Inflammatory macrophage treated with lipopolysaccharide for 1 hour (primary cell): Measurements from ENCODE around the gene MTHFD2L.
"Not testable (repeated sequence)": the region's sequence is repeated elsewhere in the genome, so short reads cannot be mapped to it uniquely, and the experiment has no call there.

Experiments used
- DNase-seq, 2 donors: peaks; one replicate each; pipeline ENCODE4 v3.0.0-alpha.2; 2020 to 2022

MTHFD2L gene

DNA sequence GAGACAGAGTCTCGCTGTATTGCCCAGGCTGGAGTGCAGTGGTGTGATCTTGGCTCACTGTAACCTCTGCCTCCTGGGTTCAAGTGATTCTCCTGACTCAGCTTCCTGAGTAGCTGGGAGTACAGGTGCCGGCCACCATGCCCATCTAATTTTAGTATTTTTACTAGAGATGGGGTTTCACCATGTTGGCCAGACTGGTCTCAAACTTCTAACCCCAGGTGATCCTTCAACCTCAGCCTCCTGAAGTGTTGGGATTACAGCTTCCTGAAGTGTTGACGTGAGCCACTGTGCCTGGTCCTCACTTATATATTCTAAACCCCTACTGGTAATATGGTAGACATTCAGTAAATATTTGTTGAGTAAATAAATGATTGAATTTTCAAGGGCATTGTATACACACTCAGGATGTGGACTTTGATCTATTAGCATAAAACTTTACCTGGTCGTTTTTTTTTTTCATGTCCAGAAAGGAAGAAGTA lies 33.0 kb downstream of the MTHFD2L start:
- DNase-seq: no peak

DNA sequence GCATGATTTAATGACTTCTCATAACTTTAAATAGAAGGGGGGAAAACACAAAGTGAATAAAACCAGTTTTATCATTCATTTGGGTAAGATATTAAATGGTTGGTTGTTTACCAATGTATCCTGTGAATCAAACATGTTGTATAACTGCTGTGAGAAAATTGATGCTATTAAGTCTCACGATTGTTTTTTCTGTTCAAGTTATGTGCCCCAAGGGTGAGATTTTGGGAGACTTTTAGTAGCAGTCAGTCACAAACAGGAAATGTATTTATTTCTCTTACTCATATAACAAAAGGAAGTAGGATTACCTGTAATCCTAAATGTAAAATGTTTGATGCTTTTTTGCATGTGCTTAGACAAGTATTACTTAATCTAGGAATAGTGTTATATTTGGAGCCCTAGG lies 39.2 kb downstream of the MTHFD2L start:
- DNase-seq: no peak

DNA sequence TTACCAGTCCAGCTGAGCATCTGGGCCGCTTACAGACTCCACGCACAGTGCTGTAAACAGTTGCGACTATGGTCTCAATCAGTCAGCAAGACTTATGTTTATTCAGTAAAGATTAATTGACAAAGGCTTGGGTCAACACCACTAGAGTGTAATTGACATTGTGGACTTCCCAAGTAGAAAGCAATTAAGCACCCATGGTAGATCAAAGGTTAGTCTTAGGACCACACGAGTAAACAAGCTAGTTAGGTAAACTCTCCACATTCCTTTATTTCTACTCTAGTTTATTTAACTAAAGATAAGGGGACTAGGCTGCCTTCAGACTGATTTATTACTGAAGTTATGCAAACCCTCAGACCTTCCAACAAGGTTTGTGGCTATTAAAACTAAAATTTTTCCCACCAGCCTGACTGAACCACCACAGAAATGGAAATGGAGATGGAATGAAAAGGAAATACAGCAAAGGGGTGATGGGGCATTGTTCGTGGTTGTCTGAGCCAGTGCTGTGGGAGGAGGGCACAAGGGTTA lies 44.2 kb downstream of the MTHFD2L start:
- no peak for DNase-seq

DNA sequence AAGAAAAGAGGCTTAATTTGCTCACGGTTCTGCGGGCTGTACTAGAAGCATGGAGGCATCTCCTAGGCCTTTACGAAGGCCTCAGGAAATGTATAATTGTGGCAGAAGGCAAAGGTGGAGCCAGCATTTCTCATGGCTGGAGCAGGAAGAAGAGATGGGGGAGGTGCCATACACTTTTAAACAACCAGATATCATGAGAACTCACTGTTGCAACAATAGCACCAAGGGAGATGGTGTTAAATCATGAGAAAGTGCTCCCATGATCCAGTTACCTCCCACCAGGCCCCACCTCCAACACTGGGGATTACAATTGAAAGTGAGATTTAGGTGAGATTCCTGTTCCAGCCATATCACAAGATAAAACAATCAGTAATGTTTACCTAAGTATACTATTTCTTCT lies 45.5 kb downstream of the MTHFD2L start:
- DNase-seq: no peak

DNA sequence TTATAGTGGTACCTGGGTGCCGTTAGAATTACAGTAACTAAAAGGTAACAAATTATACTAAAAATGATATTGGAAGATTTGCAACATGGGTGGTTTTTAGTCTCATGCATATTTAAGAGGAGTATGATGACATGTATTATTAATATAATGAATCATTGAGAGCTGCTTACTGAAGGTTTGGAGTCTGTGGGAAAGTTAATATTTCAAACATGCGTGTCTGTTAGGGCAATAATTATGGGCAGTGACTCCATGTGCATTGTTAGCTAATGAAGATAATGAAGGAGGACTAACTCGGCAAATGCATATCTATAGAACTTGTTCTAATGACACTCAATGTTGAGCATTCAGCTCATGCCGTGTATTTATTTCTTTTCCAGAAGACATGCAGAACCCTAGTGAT lies 47.1 kb downstream of the MTHFD2L start:
- no peak for DNase-seq

DNA sequence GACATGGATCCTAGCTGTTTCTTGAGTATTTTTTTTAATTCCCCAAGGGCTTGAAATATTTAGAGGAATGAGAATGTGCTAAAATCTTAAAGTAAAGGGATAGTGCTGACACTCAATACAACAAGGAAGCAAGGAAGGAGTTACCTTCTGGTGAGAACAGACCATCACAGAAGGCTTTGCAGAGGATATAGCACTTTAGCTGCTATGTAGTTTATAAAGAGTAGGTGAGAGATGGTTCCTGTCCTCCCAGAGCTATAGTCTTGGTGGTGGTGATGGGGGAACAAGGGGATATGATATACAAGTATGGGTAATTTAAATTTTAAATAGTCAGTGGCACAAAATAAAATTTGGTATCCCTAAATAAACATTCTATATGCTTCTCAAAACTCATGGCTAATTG lies 47.6 kb downstream of the MTHFD2L start:
- DNase-seq: no peak

DNA sequence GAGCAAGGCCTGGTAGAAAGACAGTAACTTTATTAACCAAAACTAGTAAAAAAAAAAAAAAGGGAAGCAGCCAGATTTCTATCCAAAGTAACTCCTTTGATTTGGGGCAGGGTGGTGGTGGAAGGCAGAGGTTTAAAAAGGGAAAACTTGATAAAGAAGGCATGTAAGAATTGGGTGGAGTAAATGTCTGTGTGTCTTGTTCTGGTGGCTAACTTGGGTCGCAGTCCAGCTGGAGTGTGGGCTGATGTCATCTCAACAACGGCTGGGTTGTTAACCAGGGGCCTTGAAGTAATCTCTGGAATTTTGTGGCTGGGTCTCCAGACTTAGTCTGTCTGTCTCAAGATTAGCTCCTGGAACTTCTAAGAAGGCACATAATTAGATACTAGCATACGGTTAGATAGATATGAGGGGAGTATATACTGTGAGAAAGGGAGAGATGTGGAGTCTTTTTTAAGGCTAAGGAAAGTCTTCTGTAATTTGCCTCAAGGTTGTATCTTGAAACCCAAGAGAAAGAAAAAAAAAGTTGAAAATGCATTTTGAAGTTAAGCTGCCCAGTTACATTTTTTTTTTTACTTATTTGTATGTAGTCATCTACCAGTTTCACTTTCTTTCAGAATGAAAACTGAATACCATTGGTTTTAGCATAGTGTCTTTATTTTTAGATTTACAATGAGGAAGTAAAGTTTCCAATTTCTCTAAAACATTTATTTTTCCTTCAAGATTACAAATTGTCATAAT lies 48.3 kb downstream of the MTHFD2L start:
- DNase-seq: peak; percentile 53 to 57

DNA sequence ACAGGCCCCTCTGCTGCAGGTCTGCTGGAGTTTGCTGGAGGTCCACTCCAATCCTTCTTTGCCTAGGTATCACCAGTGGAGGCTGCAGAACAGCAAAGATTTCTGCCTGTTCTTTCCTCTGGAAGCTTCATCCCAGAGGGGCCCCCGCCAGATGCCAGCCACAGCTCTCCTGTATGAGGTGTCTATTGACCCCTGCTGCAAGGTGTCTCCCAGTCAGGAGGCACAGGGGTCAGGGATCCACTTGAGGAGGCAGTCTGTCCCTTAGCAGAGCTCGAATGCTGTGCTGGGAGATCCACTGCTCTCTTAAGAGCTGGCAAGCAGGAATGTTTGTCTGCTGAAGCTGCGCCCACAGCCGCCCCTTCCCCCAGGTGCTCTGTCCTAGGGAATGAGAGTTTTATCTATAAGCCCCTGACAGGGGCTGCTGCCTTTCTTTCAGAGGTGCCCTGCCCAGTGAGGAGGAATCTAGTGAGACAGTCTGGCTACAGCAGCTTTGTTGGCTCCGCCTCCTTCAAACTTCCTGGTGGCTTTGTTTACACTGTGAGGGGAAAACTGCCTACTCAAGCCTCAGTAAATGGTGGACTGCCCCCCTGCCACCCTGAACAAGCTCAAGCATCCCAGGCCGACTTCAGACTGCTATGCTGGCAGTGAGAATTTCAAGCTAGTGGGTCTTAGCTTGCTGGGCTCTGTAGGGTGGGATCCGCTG lies 56.7 kb downstream of the MTHFD2L start:
- not testable (repeated sequence) for DNase-seq

DNA sequence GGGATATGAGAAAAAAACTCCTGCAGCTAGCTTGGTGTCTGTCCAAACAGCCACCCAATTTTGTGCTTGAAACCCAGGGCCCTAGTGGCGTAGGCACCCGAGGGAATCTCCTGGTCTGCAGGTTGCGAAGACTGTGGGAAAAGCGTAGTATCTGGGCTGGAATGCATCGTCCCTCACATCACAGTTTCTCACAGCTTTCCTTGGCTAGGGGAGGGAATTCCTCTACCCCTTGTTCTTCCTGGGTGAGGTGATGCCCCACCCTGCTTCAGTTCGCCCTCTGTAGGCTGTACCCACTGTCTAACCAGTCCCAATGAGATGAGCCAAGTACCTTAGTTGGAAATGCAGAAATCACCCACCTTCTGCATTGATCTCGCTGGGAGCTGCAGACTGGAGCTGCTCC lies 57.3 kb downstream of the MTHFD2L start:
- not testable (repeated sequence) for DNase-seq

DNA sequence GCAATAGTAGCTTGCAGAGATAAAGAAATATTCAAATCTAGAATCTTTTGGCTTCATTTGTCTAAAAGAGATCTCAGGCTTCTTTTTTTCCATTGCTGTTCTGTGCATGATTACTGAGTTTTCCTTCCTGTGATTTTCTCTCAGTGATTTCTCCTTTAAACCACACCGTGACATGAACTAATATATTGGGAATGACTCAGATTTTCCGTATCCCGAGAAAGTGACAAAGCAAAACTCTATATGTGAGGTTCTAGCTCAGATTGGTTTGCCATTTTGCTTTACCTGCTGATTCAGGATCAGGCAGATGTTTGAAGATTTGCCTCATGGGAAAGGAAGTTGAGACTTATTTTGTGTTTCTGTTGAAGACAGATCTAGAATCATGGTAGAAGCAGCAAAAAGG lies 59.4 kb downstream of the MTHFD2L start:
- no peak for DNase-seq

DNA sequence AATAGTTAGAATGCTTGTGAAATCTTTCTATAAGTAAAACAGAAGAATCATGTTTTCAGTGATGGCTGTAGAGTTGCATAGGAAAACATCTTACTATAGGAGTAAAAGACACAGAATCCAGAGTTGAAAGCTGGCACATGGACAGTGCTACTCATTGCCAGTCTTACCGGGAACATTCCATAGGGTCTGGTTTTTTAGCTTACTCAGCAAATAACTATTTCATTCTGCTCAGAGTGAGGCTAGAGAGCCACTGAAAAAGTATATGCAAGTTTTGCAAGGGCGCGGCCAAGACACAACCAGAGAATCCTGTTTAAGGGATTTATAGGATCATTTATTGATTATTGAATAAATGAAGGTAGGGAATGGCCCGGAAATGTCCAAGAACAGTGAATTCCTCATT lies 60.3 kb downstream of the MTHFD2L start:
- DNase-seq: no peak

DNA sequence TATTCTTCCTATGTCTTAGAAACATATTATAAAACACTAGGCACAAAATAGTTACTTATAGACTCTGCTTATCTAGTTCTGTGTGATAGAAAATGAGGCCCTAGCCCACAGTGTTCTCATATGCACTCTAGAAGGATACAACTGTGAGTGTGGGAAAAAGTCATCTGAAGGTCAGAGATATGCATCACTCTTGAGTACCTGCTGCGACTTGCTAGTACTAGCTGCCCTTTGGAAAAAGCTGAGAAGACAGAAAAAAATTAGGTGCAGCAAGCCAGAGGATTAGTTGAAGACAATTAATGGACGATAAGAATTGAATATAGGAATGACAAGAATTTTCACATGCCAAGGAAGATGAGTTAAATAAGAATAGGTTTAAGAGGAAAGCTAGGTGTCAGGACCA lies 61.3 kb downstream of the MTHFD2L start:
- DNase-seq: no peak

DNA sequence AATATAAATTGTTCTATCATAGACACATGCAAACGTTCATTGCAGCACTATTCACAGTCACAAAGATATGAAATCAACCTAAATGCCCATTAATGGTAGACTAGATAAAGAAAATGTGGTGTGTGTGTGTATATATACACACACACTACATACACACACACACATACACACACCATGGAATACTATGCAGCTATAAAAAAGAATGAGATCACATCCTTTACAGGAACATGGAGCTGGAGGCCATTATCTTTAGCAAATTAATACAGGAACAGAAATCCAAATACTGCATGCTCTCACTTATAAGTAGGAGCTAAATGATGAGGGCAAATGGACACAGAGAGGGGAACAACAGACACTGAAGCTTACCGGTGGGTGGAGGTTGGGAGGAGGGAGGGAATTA lies 65.2 kb downstream of the MTHFD2L start:
- DNase-seq: no peak

DNA sequence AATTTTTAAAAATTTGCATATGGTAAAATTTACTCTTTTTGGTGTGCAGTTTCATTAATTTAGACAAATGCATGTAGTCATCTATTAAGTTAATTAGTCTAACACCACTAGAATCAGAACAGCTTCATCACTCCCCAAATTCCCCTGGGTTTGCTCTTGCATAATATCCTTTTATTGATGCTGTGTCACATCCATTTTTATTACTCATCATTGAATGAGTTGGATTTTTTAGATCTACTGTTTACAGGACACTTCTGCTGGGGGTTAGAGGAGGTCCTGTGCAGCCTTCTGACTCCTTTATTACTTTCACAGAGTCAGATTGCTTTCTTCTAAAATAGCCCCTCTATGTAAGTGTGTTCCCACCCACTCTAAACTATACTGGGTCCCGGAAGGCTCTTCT lies 65.9 kb downstream of the MTHFD2L start:
- DNase-seq: peak; percentile 33 to 53

DNA sequence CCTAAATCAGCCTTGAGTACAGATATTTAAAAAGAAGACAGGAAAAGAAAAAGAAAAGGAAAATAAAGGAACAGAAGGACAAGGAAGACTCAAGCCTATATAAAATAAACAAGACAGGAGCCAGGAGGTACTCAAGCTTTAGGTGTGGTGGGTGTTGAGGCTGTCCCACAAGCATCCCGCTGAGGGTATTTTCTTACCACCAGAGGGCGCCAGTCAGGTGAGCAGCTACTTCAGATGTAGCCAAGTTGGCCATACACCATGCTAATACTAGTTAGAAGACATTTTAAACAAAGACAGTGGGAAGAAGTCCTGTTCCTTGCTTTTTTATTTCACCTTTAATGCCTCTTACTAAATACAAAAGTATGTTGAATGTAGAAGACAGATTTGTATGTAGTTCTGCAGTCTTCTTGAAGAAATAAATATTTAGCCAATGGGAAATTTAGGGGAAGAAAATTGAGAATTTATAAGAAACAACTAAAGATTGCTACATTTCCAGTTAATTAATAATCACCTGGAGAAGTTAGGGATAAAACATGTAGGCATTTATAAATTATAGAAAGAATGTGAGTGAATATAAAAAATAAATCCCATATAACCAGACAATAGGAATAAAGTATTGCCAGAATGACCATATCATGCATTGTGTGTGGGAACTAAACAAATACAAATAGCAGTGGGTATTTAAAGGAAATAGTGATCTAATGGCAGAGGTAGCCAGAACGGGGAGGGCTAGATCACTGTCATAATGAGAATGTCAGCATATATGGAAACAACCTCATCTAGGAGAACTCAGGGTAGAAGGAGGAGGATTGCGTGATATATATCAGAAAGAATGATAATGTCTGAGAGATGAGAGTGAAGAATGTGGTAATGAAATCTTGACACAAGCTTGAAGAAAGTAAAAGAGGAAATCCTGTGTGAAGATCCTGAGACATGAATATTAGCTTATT lies 71.0 kb downstream of the MTHFD2L start:
- DNase-seq: peak; percentile 52 to 95

DNA sequence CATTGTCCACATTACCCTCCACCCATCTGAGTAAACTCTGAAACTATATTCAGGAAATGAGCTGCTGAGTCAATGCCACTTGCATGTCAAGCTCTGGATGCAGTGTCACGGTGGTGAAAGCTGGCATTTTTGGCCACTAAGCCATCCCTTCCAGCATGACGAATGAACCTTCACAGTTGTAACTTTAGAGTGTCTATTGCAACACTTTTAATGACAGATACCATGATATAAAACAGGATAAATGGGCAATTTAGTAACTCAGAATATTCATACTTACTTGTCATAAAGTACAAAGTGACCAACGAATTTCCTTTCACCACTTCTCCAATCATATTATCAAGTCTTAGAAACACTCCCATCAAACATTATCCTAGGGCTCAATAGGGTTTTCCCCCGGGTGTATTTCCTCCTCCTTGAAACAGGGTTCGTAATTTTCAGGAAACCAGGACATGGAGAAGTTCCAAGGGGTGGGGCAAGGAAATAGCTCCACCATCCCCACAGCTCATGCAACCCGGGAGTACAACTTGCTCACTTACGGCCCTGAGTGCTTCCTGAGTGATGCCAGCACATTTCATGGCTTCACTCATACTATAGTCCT lies 73.1 kb downstream of the MTHFD2L start:
- DNase-seq: peak; percentile 67 to 80

DNA sequence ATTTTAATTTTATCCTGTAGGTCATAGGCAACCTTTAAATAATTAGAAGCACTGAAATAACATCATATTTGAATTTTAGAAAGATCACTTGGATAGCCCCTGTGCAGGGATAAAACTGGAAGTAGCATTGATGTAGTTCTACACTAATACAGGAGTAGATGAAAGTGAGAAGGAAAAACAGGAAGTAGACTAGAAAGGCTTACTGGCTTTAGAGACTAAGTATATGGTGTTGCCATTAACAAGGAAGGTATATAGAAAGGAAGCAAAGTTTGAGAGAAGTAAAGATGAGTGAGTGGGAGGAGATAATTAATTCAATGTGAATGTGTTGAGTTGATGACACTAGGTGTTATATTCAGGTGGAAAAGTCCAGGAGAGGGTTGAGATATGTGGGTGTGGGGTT lies 77.2 kb downstream of the MTHFD2L start:
- no peak for DNase-seq

DNA sequence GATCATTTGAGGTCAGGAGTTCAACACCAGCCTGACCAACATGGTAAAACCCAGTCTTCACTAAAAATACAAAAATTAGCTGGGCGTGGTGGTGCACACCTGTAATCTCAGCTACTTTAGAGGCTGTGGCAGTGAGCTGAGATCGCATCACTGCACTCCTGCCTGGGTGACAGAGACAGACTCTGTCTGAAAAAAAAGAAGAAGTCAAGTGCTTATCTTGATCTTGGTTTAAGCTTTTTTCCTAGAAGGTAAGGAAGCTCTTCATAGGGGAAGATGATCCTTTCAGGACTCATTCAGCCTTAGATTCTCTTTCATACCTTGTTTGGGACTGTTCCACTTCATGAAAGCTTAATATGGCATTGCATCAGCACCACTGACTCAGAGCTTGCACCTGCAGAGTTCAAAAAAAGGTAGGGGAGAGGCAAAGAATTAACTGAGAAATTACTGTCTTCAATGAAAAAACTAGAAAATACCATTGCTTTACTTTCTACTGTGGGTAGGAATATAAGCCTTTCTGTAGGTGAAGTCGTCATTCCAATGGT lies 79.6 kb downstream of the MTHFD2L start:
- no peak for DNase-seq

DNA sequence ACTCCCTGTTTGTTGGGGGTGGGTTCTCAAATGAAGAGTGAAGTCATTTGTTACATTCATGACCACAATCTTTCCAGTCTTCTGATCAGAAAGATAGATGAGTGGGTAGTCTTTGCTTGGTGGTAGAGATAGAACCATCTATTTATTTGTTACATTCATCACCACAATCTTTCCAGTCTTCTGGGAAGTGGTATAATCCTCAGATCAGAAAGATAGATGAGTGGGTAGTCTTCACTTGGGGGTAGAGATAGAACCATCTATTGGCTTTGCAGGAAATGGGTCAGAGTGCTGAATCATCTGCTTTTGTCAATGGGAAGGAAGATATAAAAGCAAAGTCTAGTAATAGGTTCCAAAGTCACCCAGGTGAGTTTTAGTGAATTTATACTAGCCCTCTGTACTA lies 86.1 kb downstream of the MTHFD2L start:
- no peak for DNase-seq

DNA sequence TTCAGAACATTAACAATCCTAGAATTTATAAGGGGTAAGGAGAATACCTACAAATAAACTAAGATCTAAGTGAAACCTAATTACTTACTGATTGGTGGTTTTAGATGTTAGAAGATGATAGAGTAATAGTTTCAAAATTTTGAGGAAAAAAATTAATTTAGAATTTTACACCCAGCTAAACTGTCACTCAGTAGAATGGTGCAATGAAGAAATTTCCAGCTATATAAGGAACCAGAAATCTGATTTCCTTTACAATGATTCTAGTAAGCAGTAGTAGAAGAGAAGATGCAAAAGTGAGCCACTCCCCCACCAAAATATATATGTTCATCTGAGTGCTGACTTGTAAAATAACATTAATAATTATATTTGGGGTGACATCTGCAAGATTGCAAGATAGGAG lies 95.0 kb downstream of the MTHFD2L start:
- DNase-seq: no peak

DNA sequence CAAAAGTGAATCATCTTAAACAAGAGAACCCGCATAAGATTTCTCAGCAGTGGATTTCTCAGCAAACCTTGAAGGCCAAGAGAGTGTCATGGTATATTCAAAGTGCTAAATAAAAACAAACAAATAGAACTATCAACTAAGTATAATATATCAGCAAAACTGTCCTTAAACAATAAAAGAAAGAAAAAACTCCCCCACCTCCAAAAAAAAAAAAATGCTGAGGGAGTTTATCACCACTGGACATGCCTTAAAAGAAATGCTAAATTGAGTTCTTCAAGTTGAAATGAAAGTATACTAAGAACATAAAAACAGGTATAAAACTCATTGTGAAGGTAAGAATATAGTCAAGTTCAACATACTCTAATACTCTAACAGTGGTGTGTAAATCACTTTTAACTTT lies 96.5 kb downstream of the MTHFD2L start:
- DNase-seq: no peak

DNA sequence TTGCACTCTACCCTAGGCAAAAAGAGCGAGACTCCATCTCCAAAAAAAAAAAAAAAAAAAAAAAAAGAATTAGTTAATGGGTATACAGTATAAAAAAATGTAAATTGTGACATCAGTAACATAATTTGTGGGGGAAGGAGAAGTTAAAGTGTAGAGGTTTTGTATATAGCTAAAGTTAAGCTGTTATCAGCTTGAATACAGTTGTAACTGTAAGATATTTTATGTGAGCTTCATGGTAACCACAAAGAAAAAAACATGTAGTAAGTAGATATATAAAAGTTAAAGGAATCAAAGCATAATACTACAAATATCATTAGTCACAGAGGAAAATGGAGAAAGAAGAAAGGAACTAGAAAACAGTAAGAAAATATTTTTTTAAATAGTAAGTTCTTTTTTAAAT lies 97.2 kb downstream of the MTHFD2L start:
- no peak for DNase-seq
